ENCODE data around the gene XDH. TPM values are rescaled to one million over a fixed set of nuclear protein-coding genes. Genes with fewer than 3 reads are reported as not detected.

Gene XDH
- total and polyA plus RNA-seq, 4 donors: under 0.01 to 0.06 (median 0.04) TPM

GRCh38 chr2:31341351-31341750, 73.2 kb downstream of the XDH start:
- H3K4me1 ChIP-seq (ENCODE audit: control insufficient read depth, insufficient read depth, low read length): no peaks in the 10 kb centered on the region
- H3K36me3 ChIP-seq (ENCODE audit: control insufficient read depth, insufficient read depth, low read length): no peaks in the 10 kb centered on the region
- no peak overlapping the region for H3K4me3 ChIP-seq (ENCODE audit: low read depth, low read length)
- DNase-seq (ENCODE audit: low read depth in 4 of 6, low spot score in 6 of 6): no peak
- 100% methylated on average over 2 of the region's 6 CpGs for WGBS (ENCODE audit: insufficient coverage)
- no peaks in the 10 kb centered on the region for H3K9me3 ChIP-seq (ENCODE audit: control insufficient read depth, insufficient read depth, low read length)
- H3K27ac ChIP-seq (ENCODE audit: low read depth, low read length): no peak overlapping the region
- no peaks in the 10 kb centered on the region for H3K27me3 ChIP-seq (ENCODE audit: control insufficient read depth, insufficient read depth, low read length)

- Histone ChIP-seq H3K27me3 (ENCODE audit: control insufficient read depth, insufficient read depth, low read length) (no peaks in the 10 kb centered on the region), H3K4me1 (ENCODE audit: control insufficient read depth, insufficient read depth, low read length) (no peaks in the 10 kb centered on the region), H3K9me3 (ENCODE audit: control insufficient read depth, insufficient read depth, low read length) (no peaks in the 10 kb centered on the region), H3K27ac (ENCODE audit: low read depth, low read length) (no peak overlapping the region), H3K36me3 (ENCODE audit: control insufficient read depth, insufficient read depth, low read length) (no peaks in the 10 kb centered on the region), H3K4me3 (ENCODE audit: low read depth, low read length) (no peak overlapping the region)
- WGBS (ENCODE audit: insufficient coverage): 98% methylated on average over 8 of the region's 9 CpGs
- no peak for DNase-seq (ENCODE audit: low read depth in 4 of 6, low spot score in 6 of 6)
Observed at GRCh38 chr2:31339696-31340095, 74.8 kb downstream of the XDH start.

- DNase-seq (ENCODE audit: low read depth in 4 of 6, low spot score in 6 of 6): no peak
- WGBS (ENCODE audit: insufficient coverage): 96% methylated on average over 4 of the region's 6 CpGs
- Histone ChIP-seq H3K27me3 (ENCODE audit: control insufficient read depth, insufficient read depth, low read length) (peaks cover 3% of the 10 kb centered on the region), H3K27ac (ENCODE audit: low read depth, low read length) (no peak overlapping the region), H3K4me3 (ENCODE audit: low read depth, low read length) (no peak overlapping the region), H3K4me1 (ENCODE audit: control insufficient read depth, insufficient read depth, low read length) (no peaks in the 10 kb centered on the region), H3K36me3 (ENCODE audit: control insufficient read depth, insufficient read depth, low read length) (no peaks in the 10 kb centered on the region), H3K9me3 (ENCODE audit: control insufficient read depth, insufficient read depth, low read length) (no peaks in the 10 kb centered on the region)
Observed at GRCh38 chr2:31337860-31338259, 76.7 kb downstream of the XDH start.

GRCh38 chr2:31337197-31337596, 77.3 kb downstream of the XDH start:
- Histone ChIP-seq H3K27me3 (ENCODE audit: control insufficient read depth, insufficient read depth, low read length) (peaks cover 3% of the 10 kb centered on the region), H3K36me3 (ENCODE audit: control insufficient read depth, insufficient read depth, low read length) (no peaks in the 10 kb centered on the region), H3K9me3 (ENCODE audit: control insufficient read depth, insufficient read depth, low read length) (no peaks in the 10 kb centered on the region), H3K4me1 (ENCODE audit: control insufficient read depth, insufficient read depth, low read length) (no peaks in the 10 kb centered on the region), H3K27ac (ENCODE audit: low read depth, low read length) (no peak overlapping the region), H3K4me3 (ENCODE audit: low read depth, low read length) (no peak overlapping the region)
- WGBS (ENCODE audit: insufficient coverage): no CpG with 5 or more reads among the region's 3 CpGs
- DNase-seq (ENCODE audit: low read depth in 4 of 6, low spot score in 6 of 6): no peak

- H3K9me3 ChIP-seq (ENCODE audit: control insufficient read depth, insufficient read depth, low read length): no peaks in the 10 kb centered on the region
- peak in 1 of 6 donors; percentile 6 for DNase-seq (ENCODE audit: low read depth in 4 of 6, low spot score in 6 of 6)
- WGBS (ENCODE audit: insufficient coverage): 84% methylated on average over 3 of the region's 5 CpGs
- no peak overlapping the region for H3K27ac ChIP-seq (ENCODE audit: low read depth, low read length)
- H3K4me1 ChIP-seq (ENCODE audit: control insufficient read depth, insufficient read depth, low read length): no peaks in the 10 kb centered on the region
- peaks cover 3% of the 10 kb centered on the region for H3K27me3 ChIP-seq (ENCODE audit: control insufficient read depth, insufficient read depth, low read length)
- no peaks in the 10 kb centered on the region for H3K36me3 ChIP-seq (ENCODE audit: control insufficient read depth, insufficient read depth, low read length)
- H3K4me3 ChIP-seq (ENCODE audit: low read depth, low read length): no peak overlapping the region
Observed at GRCh38 chr2:31335921-31336585, 78.5 kb downstream of the XDH start.

- Histone ChIP-seq H3K4me1 (ENCODE audit: control insufficient read depth, insufficient read depth, low read length) (no peaks in the 10 kb centered on the region), H3K27me3 (ENCODE audit: control insufficient read depth, insufficient read depth, low read length) (peaks cover 3% of the 10 kb centered on the region), H3K27ac (ENCODE audit: low read depth, low read length) (no peak overlapping the region), H3K36me3 (ENCODE audit: control insufficient read depth, insufficient read depth, low read length) (no peaks in the 10 kb centered on the region), H3K4me3 (ENCODE audit: low read depth, low read length) (no peak overlapping the region), H3K9me3 (ENCODE audit: control insufficient read depth, insufficient read depth, low read length) (no peaks in the 10 kb centered on the region)
- DNase-seq (ENCODE audit: low read depth in 4 of 6, low spot score in 6 of 6): peak in 1 of 6 donors; percentile 4
- WGBS (ENCODE audit: insufficient coverage): 94% methylated on average over 2 of the region's 5 CpGs
Observed at GRCh38 chr2:31334311-31335026, 80.1 kb downstream of the XDH start.

- peak; percentile 56 to 95 (median 72) for DNase-seq (ENCODE audit: low read depth in 4 of 6, low spot score in 6 of 6)
- WGBS (ENCODE audit: insufficient coverage): 7% methylated on average over 7 of the region's 8 CpGs
- Histone ChIP-seq H3K27me3 (ENCODE audit: control insufficient read depth, insufficient read depth, low read length) (peaks cover 3% of the 10 kb centered on the region), H3K27ac (ENCODE audit: low read depth, low read length) (no peak overlapping the region), H3K36me3 (ENCODE audit: control insufficient read depth, insufficient read depth, low read length) (no peaks in the 10 kb centered on the region), H3K4me1 (ENCODE audit: control insufficient read depth, insufficient read depth, low read length) (no peaks in the 10 kb centered on the region), H3K9me3 (ENCODE audit: control insufficient read depth, insufficient read depth, low read length) (no peaks in the 10 kb centered on the region), H3K4me3 (ENCODE audit: low read depth, low read length) (no peak overlapping the region)
Observed at GRCh38 chr2:31333527-31334183, 80.9 kb downstream of the XDH start.

- Histone ChIP-seq H3K27me3 (ENCODE audit: control insufficient read depth, insufficient read depth, low read length) (peaks cover 3% of the 10 kb centered on the region), H3K9me3 (ENCODE audit: control insufficient read depth, insufficient read depth, low read length) (no peaks in the 10 kb centered on the region), H3K4me3 (ENCODE audit: low read depth, low read length) (no peak overlapping the region), H3K4me1 (ENCODE audit: control insufficient read depth, insufficient read depth, low read length) (no peaks in the 10 kb centered on the region), H3K36me3 (ENCODE audit: control insufficient read depth, insufficient read depth, low read length) (no peaks in the 10 kb centered on the region), H3K27ac (ENCODE audit: low read depth, low read length) (no peak overlapping the region)
- 79% methylated on average over 3 of the region's 5 CpGs for WGBS (ENCODE audit: insufficient coverage)
- no peak for DNase-seq (ENCODE audit: low read depth in 4 of 6, low spot score in 6 of 6)
Observed at GRCh38 chr2:31333046-31333445, 81.5 kb downstream of the XDH start.

- DNase-seq (ENCODE audit: low read depth in 4 of 6, low spot score in 6 of 6): no peak
- H3K36me3 ChIP-seq (ENCODE audit: control insufficient read depth, insufficient read depth, low read length): no peaks in the 10 kb centered on the region
- peaks cover 3% of the 10 kb centered on the region for H3K27me3 ChIP-seq (ENCODE audit: control insufficient read depth, insufficient read depth, low read length)
- H3K9me3 ChIP-seq (ENCODE audit: control insufficient read depth, insufficient read depth, low read length): no peaks in the 10 kb centered on the region
- H3K27ac ChIP-seq (ENCODE audit: low read depth, low read length): no peak overlapping the region
- no peak overlapping the region for H3K4me3 ChIP-seq (ENCODE audit: low read depth, low read length)
- H3K4me1 ChIP-seq (ENCODE audit: control insufficient read depth, insufficient read depth, low read length): no peaks in the 10 kb centered on the region
- WGBS (ENCODE audit: insufficient coverage): 72% methylated on average over 3 of the region's 5 CpGs
Observed at GRCh38 chr2:31332521-31332920, 82.0 kb downstream of the XDH start.
